ENCODE results near the gene ANO4.

ANO4 gene

DNA sequence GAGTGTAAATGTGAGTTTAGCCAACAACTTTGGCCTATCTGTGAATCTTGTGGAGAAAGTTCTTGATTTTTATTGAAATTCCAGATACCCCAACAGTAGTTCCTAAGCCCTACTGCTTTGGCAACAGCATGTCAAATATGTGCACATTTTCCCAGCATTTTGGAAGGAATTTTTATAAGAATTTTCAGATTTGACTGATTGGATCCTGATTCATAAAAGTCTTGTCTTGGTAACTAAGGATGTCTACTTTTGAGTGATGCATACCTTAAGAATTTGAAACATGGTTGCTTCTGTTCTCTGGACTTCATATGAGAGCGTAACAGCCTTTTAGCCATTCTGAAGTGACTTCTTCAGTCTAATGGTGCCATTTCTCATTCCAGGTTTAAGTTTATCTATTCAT lies 106.7 kb downstream of the ANO4 start:
- no peak for DNase-seq (ENCODE audit: low read depth)
- TF ChIP-seq, protein P1, sequence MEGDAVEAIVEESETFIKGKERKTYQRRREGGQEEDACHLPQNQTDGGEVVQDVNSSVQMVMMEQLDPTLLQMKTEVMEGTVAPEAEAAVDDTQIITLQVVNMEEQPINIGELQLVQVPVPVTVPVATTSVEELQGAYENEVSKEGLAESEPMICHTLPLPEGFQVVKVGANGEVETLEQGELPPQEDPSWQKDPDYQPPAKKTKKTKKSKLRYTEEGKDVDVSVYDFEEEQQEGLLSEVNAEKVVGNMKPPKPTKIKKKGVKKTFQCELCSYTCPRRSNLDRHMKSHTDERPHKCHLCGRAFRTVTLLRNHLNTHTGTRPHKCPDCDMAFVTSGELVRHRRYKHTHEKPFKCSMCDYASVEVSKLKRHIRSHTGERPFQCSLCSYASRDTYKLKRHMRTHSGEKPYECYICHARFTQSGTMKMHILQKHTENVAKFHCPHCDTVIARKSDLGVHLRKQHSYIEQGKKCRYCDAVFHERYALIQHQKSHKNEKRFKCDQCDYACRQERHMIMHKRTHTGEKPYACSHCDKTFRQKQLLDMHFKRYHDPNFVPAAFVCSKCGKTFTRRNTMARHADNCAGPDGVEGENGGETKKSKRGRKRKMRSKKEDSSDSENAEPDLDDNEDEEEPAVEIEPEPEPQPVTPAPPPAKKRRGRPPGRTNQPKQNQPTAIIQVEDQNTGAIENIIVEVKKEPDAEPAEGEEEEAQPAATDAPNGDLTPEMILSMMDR (IDR thresholded peaks at IDR 0.05; ENCODE audit: low read depth, low read length), result no peak
- no peak for TF ChIP-seq MYC (IDR thresholded peaks at IDR 0.05; ENCODE audit: low read depth, low read length)
- TF ChIP-seq POLR2A (IDR thresholded peaks at IDR 0.05; ENCODE audit: extremely low read depth, insufficient read length), result no peak
- TF ChIP-seq, protein P2, sequence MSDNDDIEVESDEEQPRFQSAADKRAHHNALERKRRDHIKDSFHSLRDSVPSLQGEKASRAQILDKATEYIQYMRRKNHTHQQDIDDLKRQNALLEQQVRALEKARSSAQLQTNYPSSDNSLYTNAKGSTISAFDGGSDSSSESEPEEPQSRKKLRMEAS (IDR thresholded peaks at IDR 0.05; ENCODE audit: low read depth, low read length), result no peak
- H3K4me3 ChIP-seq (ENCODE audit: low read depth, low read length), result no peak overlapping the region

DNA sequence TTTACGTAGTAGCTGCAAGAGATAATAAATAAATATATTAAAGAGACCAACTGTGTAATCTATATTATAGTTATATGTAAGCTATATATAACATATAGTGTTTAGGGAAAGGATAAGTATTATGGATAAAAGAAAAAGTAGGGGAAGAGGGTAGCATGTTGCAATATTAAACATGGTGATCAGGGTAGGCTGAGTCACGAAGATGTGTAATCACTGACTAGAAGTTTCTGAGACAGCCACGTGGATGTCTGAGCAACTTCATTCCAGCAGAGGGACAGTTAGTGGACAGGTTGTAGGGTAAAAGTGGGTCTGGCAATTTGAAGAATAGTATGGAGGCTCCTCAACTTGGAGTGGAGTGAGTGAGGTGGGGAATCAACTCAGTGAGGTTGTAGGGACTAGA lies 109.7 kb downstream of the ANO4 start:
- no peak overlapping the region for H3K4me3 ChIP-seq (ENCODE audit: low read depth, low read length)
- TF ChIP-seq, protein P1 (IDR thresholded peaks at IDR 0.05; ENCODE audit: low read depth, low read length), result no peak
- TF ChIP-seq, protein P2 (IDR thresholded peaks at IDR 0.05; ENCODE audit: low read depth, low read length), result no peak
- TF ChIP-seq MYC (IDR thresholded peaks at IDR 0.05; ENCODE audit: low read depth, low read length) (no peak), POLR2A (IDR thresholded peaks at IDR 0.05; ENCODE audit: extremely low read depth, insufficient read length) (no peak)
- no peak for DNase-seq (ENCODE audit: low read depth)

DNA sequence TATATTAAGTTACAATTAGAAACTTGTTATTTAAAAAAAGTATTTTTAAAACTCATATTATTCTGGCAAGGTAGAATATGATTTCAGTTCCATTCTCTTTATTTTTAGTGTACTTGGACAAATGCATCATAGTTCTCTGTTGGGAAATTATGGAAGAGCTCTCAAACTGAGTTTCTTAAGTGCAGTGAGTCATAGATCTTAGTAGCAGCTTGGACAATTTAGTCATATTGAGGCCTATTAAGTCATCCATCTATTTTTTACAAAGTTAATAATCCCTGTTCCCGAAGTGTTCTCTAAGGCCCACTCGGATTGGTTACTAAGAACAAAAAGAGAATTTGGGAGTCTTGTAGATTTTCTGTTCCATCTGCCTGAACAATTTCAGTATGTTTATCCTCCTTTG lies 113.9 kb downstream of the ANO4 start:
- no peak for DNase-seq (ENCODE audit: low read depth)
- no peak overlapping the region for H3K4me3 ChIP-seq (ENCODE audit: low read depth, low read length)

DNA sequence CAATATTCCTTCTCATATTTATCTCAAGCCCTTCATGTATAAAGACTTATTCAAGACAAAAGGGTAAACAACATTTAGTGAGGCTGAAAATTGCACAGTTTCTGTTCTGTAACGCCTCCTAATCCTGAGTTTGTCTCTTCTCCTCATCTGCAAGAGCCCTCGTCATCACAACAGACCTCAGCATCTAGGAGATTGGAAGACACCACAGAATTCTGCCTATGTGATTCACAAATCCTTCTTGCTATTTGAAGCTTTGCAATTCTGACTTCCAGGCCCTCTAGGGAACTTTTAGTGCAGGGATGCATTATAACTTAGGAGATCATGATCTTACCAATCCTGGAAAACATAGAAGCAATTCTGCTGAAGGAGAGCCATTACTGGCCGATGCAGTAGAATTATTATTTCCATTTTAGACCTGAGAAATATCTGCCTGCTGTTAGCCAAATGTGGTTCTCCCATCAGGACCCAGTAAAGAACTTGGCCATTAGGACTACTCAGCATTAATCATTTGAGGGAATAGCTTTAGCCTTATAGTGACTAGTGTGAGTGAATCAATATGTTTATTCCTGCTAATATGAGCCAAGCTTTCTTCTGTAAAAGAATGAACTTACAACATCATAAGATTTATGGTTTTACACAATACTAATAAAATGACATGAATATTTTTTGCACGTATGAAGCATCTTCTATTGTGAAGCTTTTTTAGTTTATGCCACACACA lies 119.5 kb downstream of the ANO4 start:
- no peak for DNase-seq (ENCODE audit: low read depth)
- TF ChIP-seq, protein P2 (IDR thresholded peaks at IDR 0.05; ENCODE audit: low read depth, low read length), result no peak
- TF ChIP-seq, protein P1 (IDR thresholded peaks at IDR 0.05; ENCODE audit: low read depth, low read length), result no peak
- TF ChIP-seq POLR2A (IDR thresholded peaks at IDR 0.05; ENCODE audit: extremely low read depth, insufficient read length) (no peak), MYC (IDR thresholded peaks at IDR 0.05; ENCODE audit: low read depth, low read length) (no peak)
- no peak overlapping the region for H3K4me3 ChIP-seq (ENCODE audit: low read depth, low read length)

More for the DNA sequence above, 113.9 kb downstream of the ANO4 start:
- TF ChIP-seq, protein P1 (IDR thresholded peaks at IDR 0.05; ENCODE audit: low read depth, low read length), result no peak
- TF ChIP-seq, protein P2 (IDR thresholded peaks at IDR 0.05; ENCODE audit: low read depth, low read length), result no peak
- no peak for TF ChIP-seq POLR2A (IDR thresholded peaks at IDR 0.05; ENCODE audit: extremely low read depth, insufficient read length)
- TF ChIP-seq MYC (IDR thresholded peaks at IDR 0.05; ENCODE audit: low read depth, low read length), result no peak

DNA sequence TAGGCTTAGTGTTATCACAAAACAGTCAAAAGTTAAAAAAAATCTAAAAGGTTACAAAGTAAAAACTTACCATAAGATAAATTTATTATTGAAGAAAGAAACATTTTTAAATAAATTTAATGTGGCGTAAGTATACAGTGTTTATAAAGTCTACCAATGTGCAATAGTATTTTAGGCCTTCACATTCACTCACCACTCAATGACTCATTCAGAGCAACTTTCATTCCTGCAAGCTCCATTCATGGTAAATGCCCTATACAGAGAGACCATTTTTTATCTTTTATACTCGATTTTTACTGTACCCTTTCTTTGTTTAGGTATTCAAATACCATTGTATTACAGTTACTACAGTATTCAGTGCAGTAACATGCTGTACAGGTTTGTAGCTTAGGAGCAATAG lies 124.5 kb downstream of the ANO4 start:
- H3K4me3 ChIP-seq (ENCODE audit: low read depth, low read length), result no peak overlapping the region

More for the DNA sequence above, 124.5 kb downstream of the ANO4 start:
- DNase-seq (ENCODE audit: low read depth), result no peak
- TF ChIP-seq, protein P2 (IDR thresholded peaks at IDR 0.05; ENCODE audit: low read depth, low read length), result no peak
- no peak for TF ChIP-seq POLR2A (IDR thresholded peaks at IDR 0.05; ENCODE audit: extremely low read depth, insufficient read length)
- TF ChIP-seq MYC (IDR thresholded peaks at IDR 0.05; ENCODE audit: low read depth, low read length), result no peak
- TF ChIP-seq, protein P1 (IDR thresholded peaks at IDR 0.05; ENCODE audit: low read depth, low read length), result no peak

Data from NB4 (cell line).